WTC11 (cell line): ENCODE data around the gene SAP25.

Source experiments
- CREM ChIP-seq: sonication (generic); formaldehyde crosslinking; IDR thresholded peaks from 2 replicates; pipeline ENCODE4 v1.8.1; 2022; ENCODE audit warnings: mild to moderate bottlenecking, missing genetic modification reagents, moderate library complexity
- TCF7 ChIP-seq: sonication (generic); formaldehyde crosslinking; IDR thresholded peaks from 2 replicates; pipeline ENCODE4 v1.8.0; 2022; ENCODE audit warnings: mild to moderate bottlenecking, low read depth, missing genetic modification reagents, moderate library complexity
- ZBTB21 ChIP-seq: sonication (generic); formaldehyde crosslinking; IDR thresholded peaks from 2 replicates; pipeline ENCODE4 v1.8.1; 2023; ENCODE audit warnings: mild to moderate bottlenecking, missing genetic modification reagents, borderline replicate concordance
- ZNF671 ChIP-seq: fragments of 250-450 bp; sonication (Bioruptor Pico); IDR thresholded peaks from 2 replicates; pipeline ENCODE4 v1.8.0; 2021; ENCODE audit warnings: mild to moderate bottlenecking
- TF ChIP-seq, protein P1 (sequence below): sonication (generic); formaldehyde crosslinking; IDR thresholded peaks from 2 replicates; pipeline ENCODE4 v1.8.1; 2023; ENCODE audit warnings: mild to moderate bottlenecking, missing genetic modification reagents, moderate library complexity
- TF ChIP-seq, protein P2 (sequence below): fragments of 200-600 bp; IDR thresholded peaks from 2 replicates; pipeline ENCODE4 v1.8.0; 2022; ENCODE audit warnings: antibody characterized with exemption
- TF ChIP-seq, protein P3 (sequence below): sonication (generic); formaldehyde crosslinking; IDR thresholded peaks from 2 replicates; pipeline ENCODE4 v1.8.1; 2022; ENCODE audit warnings: low read depth, missing genetic modification reagents, borderline replicate concordance
- TF ChIP-seq, protein P4 (sequence below): sonication (generic); formaldehyde crosslinking; IDR thresholded peaks from 2 replicates; pipeline ENCODE4 v1.8.1; 2023; ENCODE audit warnings: mild to moderate bottlenecking, missing genetic modification reagents

DNA sequence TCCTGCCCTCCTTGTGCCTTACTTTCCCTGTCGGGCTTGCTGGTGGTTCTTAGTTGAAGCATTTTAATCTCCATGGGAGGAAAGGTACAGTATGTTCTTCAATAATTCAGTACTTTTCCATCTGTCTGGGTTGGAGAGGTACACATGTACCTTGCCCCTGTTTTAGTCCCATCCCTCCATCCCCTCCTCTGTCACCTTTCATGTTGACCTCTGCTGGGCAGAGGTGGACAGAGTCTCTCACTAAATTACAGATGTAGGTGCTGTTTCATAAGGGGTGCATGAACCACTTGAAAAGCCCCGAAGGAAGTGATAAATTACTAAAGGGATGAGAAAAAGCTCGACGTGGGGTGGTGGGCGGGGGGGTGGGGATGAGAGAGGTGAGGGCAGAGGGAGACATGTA lies 29.3 kb downstream of the SAP25 start:
- TF ChIP-seq, protein P1, sequence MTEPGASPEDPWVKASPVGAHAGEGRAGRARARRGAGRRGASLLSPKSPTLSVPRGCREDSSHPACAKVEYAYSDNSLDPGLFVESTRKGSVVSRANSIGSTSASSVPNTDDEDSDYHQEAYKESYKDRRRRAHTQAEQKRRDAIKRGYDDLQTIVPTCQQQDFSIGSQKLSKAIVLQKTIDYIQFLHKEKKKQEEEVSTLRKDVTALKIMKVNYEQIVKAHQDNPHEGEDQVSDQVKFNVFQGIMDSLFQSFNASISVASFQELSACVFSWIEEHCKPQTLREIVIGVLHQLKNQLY: no peak
- no peak for TF ChIP-seq TCF7 (CRISPR knock-in tag)
- TF ChIP-seq, protein P2, sequence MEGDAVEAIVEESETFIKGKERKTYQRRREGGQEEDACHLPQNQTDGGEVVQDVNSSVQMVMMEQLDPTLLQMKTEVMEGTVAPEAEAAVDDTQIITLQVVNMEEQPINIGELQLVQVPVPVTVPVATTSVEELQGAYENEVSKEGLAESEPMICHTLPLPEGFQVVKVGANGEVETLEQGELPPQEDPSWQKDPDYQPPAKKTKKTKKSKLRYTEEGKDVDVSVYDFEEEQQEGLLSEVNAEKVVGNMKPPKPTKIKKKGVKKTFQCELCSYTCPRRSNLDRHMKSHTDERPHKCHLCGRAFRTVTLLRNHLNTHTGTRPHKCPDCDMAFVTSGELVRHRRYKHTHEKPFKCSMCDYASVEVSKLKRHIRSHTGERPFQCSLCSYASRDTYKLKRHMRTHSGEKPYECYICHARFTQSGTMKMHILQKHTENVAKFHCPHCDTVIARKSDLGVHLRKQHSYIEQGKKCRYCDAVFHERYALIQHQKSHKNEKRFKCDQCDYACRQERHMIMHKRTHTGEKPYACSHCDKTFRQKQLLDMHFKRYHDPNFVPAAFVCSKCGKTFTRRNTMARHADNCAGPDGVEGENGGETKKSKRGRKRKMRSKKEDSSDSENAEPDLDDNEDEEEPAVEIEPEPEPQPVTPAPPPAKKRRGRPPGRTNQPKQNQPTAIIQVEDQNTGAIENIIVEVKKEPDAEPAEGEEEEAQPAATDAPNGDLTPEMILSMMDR: no peak
- TF ChIP-seq ZNF671 (CRISPR knock-in tag): no peak
- TF ChIP-seq, protein P3, sequence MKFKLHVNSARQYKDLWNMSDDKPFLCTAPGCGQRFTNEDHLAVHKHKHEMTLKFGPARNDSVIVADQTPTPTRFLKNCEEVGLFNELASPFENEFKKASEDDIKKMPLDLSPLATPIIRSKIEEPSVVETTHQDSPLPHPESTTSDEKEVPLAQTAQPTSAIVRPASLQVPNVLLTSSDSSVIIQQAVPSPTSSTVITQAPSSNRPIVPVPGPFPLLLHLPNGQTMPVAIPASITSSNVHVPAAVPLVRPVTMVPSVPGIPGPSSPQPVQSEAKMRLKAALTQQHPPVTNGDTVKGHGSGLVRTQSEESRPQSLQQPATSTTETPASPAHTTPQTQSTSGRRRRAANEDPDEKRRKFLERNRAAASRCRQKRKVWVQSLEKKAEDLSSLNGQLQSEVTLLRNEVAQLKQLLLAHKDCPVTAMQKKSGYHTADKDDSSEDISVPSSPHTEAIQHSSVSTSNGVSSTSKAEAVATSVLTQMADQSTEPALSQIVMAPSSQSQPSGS (CRISPR knock-in tag): no peak
- TF ChIP-seq, protein P4, sequence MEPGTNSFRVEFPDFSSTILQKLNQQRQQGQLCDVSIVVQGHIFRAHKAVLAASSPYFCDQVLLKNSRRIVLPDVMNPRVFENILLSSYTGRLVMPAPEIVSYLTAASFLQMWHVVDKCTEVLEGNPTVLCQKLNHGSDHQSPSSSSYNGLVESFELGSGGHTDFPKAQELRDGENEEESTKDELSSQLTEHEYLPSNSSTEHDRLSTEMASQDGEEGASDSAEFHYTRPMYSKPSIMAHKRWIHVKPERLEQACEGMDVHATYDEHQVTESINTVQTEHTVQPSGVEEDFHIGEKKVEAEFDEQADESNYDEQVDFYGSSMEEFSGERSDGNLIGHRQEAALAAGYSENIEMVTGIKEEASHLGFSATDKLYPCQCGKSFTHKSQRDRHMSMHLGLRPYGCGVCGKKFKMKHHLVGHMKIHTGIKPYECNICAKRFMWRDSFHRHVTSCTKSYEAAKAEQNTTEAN (CRISPR knock-in tag): no peak
- TF ChIP-seq CREM (CRISPR knock-in tag): no peak
- no peak for TF ChIP-seq ZBTB21
